ENCODE data around the gene HOXD3. TPM values are rescaled to one million over a fixed set of nuclear protein-coding genes. Genes with fewer than 3 reads are reported as not detected.

The HOXD3 gene
- total RNA-seq, 5 donors from 2014 or later (not counting 1 experiment from before 2014, with no cell fraction given), result 0.44 TPM; not detected in 4

GRCh38 chr2:176193048-176193447 lies 35.9 kb downstream of the HOXD3 start:
- peaks cover 12 to 18% of the 10 kb centered on the region in 2 experiments for H3K4me1 ChIP-seq (ENCODE audit: control insufficient read depth in 1 of 2, extremely low read depth in 1 of 2, insufficient read depth in 2 of 2, low read length in 2 of 2)
- H3K36me3 Mint-ChIP-seq, result no peaks in the 10 kb centered on the region
- ChIA-PET CTCF (no interaction called here), POLR2A (no interaction called here)
- peaks cover 70 to 73% of the 10 kb centered on the region in 2 donors for H3K27me3 Mint-ChIP-seq
- H3K9me3 Mint-ChIP-seq, result no peaks in the 10 kb centered on the region
- no peak for DNase-seq
- H3K9me3 ChIP-seq, result no peaks in the 10 kb centered on the region
- no peaks in the 10 kb centered on the region for H3K36me3 ChIP-seq (ENCODE audit: control insufficient read depth in 2 of 2, extremely low read depth in 1 of 2, insufficient read depth in 1 of 2, low read length in 1 of 2)
- H3K27ac ChIP-seq (ENCODE audit: low read length), result no peak overlapping the region
- H3K4me3 ChIP-seq (ENCODE audit: control insufficient read depth in 1 of 2, extremely low read depth in 1 of 2, low read length in 1 of 2), result no peak overlapping the region
- H3K27ac Mint-ChIP-seq, result no peak overlapping the region
- peaks cover 35 to 44% of the 10 kb centered on the region in 2 experiments for H3K27me3 ChIP-seq (replicated peaks in 1 of 2; ENCODE audit: control insufficient read depth in 2 of 2, extremely low read depth in 1 of 2, insufficient read depth in 2 of 2, low read length in 1 of 2)
- no CpG with 5 or more reads among the region's 1 CpG for WGBS (ENCODE audit: insufficient coverage)
- H3K4me3 Mint-ChIP-seq, result no peak overlapping the region
- no peak for ATAC-seq (replicated peaks in 1 of 4)
- H3K4me1 Mint-ChIP-seq, result peaks cover 9 to 14% (median 12%) of the 10 kb centered on the region in 3 donors

- no peak overlapping the region for H3K4me3 ChIP-seq (ENCODE audit: control insufficient read depth in 1 of 2, extremely low read depth in 1 of 2, low read length in 1 of 2)
- DNase-seq (no peak), ATAC-seq (replicated peaks in 1 of 4) (no peak)
- H3K27ac ChIP-seq (ENCODE audit: low read length), result no peak overlapping the region
- Mint-ChIP-seq H3K27me3 (peaks cover 51 to 55% of the 10 kb centered on the region in 2 donors), H3K27ac (no peak overlapping the region), H3K9me3 (peaks cover 0 to 7% (median 3%) of the 10 kb centered on the region in 3 donors), H3K4me3 (no peak overlapping the region), H3K36me3 (no peaks in the 10 kb centered on the region), H3K4me1 (no peaks in the 10 kb centered on the region)
- ChIA-PET POLR2A (interaction anchor here in 1 of 2 donors (0.6 kb wide), 2 partner anchors 42 to 225 kb away, joined by 3 to 5 read pairs; no protein-coding TSS in a partner anchor), CTCF (interaction anchor here (0.6 kb wide), 2 partner anchors 155 to 223 kb away, joined by 3 read pairs; no protein-coding TSS in a partner anchor)
- H3K4me1 ChIP-seq (ENCODE audit: control insufficient read depth in 1 of 2, extremely low read depth in 1 of 2, insufficient read depth in 2 of 2, low read length in 2 of 2), result no peaks in the 10 kb centered on the region
- no peaks in the 10 kb centered on the region for H3K9me3 ChIP-seq
- no peaks in the 10 kb centered on the region for H3K36me3 ChIP-seq (ENCODE audit: control insufficient read depth in 2 of 2, extremely low read depth in 1 of 2, insufficient read depth in 1 of 2, low read length in 1 of 2)
- H3K27me3 ChIP-seq (replicated peaks in 1 of 2; ENCODE audit: control insufficient read depth in 2 of 2, extremely low read depth in 1 of 2, insufficient read depth in 2 of 2, low read length in 1 of 2), result peaks cover 5 to 32% of the 10 kb centered on the region in 2 experiments
Measured at GRCh38 chr2:176199902-176200301, 42.8 kb downstream of the HOXD3 start.

GRCh38 chr2:176200971-176201370 lies 43.9 kb downstream of the HOXD3 start:
- no peaks in the 10 kb centered on the region for H3K4me1 ChIP-seq (ENCODE audit: control insufficient read depth in 1 of 2, extremely low read depth in 1 of 2, insufficient read depth in 2 of 2, low read length in 2 of 2)
- H3K36me3 ChIP-seq (ENCODE audit: control insufficient read depth in 2 of 2, extremely low read depth in 1 of 2, insufficient read depth in 1 of 2, low read length in 1 of 2), result no peaks in the 10 kb centered on the region
- peaks cover 0 to 11% (median 3%) of the 10 kb centered on the region in 3 donors for H3K9me3 Mint-ChIP-seq
- DNase-seq, result no peak
- peaks cover 44 to 48% of the 10 kb centered on the region in 2 donors for H3K27me3 Mint-ChIP-seq
- no peak for ATAC-seq (replicated peaks in 1 of 4)
- no peak overlapping the region for H3K27ac Mint-ChIP-seq
- H3K36me3 Mint-ChIP-seq, result no peaks in the 10 kb centered on the region
- H3K27ac ChIP-seq (ENCODE audit: low read length), result no peak overlapping the region
- ChIA-PET CTCF (interaction anchor here in 1 of 2 donors (0.5 kb wide), 1 partner anchor 150 kb away, joined by 3 read pairs; no protein-coding TSS in a partner anchor), POLR2A (no interaction called here)
- H3K9me3 ChIP-seq, result no peaks in the 10 kb centered on the region
- 71% methylated on average over 16 of the region's 21 CpGs for WGBS (ENCODE audit: insufficient coverage)
- H3K27me3 ChIP-seq (replicated peaks in 1 of 2; ENCODE audit: control insufficient read depth in 2 of 2, extremely low read depth in 1 of 2, insufficient read depth in 2 of 2, low read length in 1 of 2), result peaks cover 5 to 29% of the 10 kb centered on the region in 2 experiments
- H3K4me3 ChIP-seq (ENCODE audit: control insufficient read depth in 1 of 2, extremely low read depth in 1 of 2, low read length in 1 of 2), result no peak overlapping the region
- H3K4me1 Mint-ChIP-seq, result no peaks in the 10 kb centered on the region
- no peak overlapping the region for H3K4me3 Mint-ChIP-seq

- DNase-seq (no peak), ATAC-seq (replicated peaks in 1 of 4) (no peak)
- H3K36me3 ChIP-seq (ENCODE audit: control insufficient read depth in 2 of 2, extremely low read depth in 1 of 2, insufficient read depth in 1 of 2, low read length in 1 of 2), result no peaks in the 10 kb centered on the region
- no peak overlapping the region for H3K4me3 Mint-ChIP-seq
- no peak overlapping the region for H3K27ac Mint-ChIP-seq
- H3K27ac ChIP-seq (ENCODE audit: low read length), result no peak overlapping the region
- no peak overlapping the region for H3K4me3 ChIP-seq (ENCODE audit: control insufficient read depth in 1 of 2, extremely low read depth in 1 of 2, low read length in 1 of 2)
- H3K27me3 ChIP-seq (replicated peaks in 1 of 2; ENCODE audit: control insufficient read depth in 2 of 2, extremely low read depth in 1 of 2, insufficient read depth in 2 of 2, low read length in 1 of 2), result peaks cover 2 to 24% of the 10 kb centered on the region in 2 experiments
- H3K4me1 Mint-ChIP-seq, result no peaks in the 10 kb centered on the region
- 78% methylated on average over 5 of the region's 7 CpGs for WGBS (ENCODE audit: insufficient coverage)
- no peaks in the 10 kb centered on the region for H3K36me3 Mint-ChIP-seq
- no peaks in the 10 kb centered on the region for H3K4me1 ChIP-seq (ENCODE audit: control insufficient read depth in 1 of 2, extremely low read depth in 1 of 2, insufficient read depth in 2 of 2, low read length in 2 of 2)
- H3K9me3 Mint-ChIP-seq, result peaks cover 0 to 11% (median 3%) of the 10 kb centered on the region in 3 donors
- H3K9me3 ChIP-seq, result no peaks in the 10 kb centered on the region
- ChIA-PET POLR2A (no interaction called here), CTCF (interaction anchor here (0.5 to 1.0 kb wide), 2 partner anchors 22 to 370 kb away, joined by 3 to 4 read pairs; no protein-coding TSS in a partner anchor)
- H3K27me3 Mint-ChIP-seq, result peaks cover 36 to 38% of the 10 kb centered on the region in 2 donors
Measured at GRCh38 chr2:176202491-176202890, 45.4 kb downstream of the HOXD3 start.

- ChIA-PET POLR2A (no interaction called here), CTCF (no interaction called here)
- no peak for ATAC-seq (replicated peaks in 1 of 4)
- H3K36me3 ChIP-seq (ENCODE audit: control insufficient read depth in 2 of 2, extremely low read depth in 1 of 2, insufficient read depth in 1 of 2, low read length in 1 of 2), result no peaks in the 10 kb centered on the region
- H3K27me3 Mint-ChIP-seq, result peaks cover 33 to 34% of the 10 kb centered on the region in 2 donors
- no peak overlapping the region for H3K4me3 ChIP-seq (ENCODE audit: control insufficient read depth in 1 of 2, extremely low read depth in 1 of 2, low read length in 1 of 2)
- peaks cover 2 to 24% of the 10 kb centered on the region in 2 experiments for H3K27me3 ChIP-seq (replicated peaks in 1 of 2; ENCODE audit: control insufficient read depth in 2 of 2, extremely low read depth in 1 of 2, insufficient read depth in 2 of 2, low read length in 1 of 2)
- no peak overlapping the region for H3K4me3 Mint-ChIP-seq
- no peak overlapping the region for H3K27ac ChIP-seq (ENCODE audit: low read length)
- no peaks in the 10 kb centered on the region for H3K9me3 ChIP-seq
- no peaks in the 10 kb centered on the region for H3K4me1 Mint-ChIP-seq
- WGBS (ENCODE audit: insufficient coverage), result 100% methylated on average over 1 of the region's 1 CpG
- H3K36me3 Mint-ChIP-seq, result no peaks in the 10 kb centered on the region
- H3K9me3 Mint-ChIP-seq, result peaks cover 0 to 11% (median 3%) of the 10 kb centered on the region in 3 donors
- no peak overlapping the region for H3K27ac Mint-ChIP-seq
- no peaks in the 10 kb centered on the region for H3K4me1 ChIP-seq (ENCODE audit: control insufficient read depth in 1 of 2, extremely low read depth in 1 of 2, insufficient read depth in 2 of 2, low read length in 2 of 2)
- no peak for DNase-seq
Measured at GRCh38 chr2:176205126-176205525, 48.0 kb downstream of the HOXD3 start.

GRCh38 chr2:176206136-176206535 lies 49.0 kb downstream of the HOXD3 start:
- H3K27ac ChIP-seq (ENCODE audit: low read length), result no peak overlapping the region
- no peak overlapping the region for H3K4me3 ChIP-seq (ENCODE audit: control insufficient read depth in 1 of 2, extremely low read depth in 1 of 2, low read length in 1 of 2)
- H3K9me3 ChIP-seq, result no peaks in the 10 kb centered on the region
- no peaks in the 10 kb centered on the region for H3K4me1 ChIP-seq (ENCODE audit: control insufficient read depth in 1 of 2, extremely low read depth in 1 of 2, insufficient read depth in 2 of 2, low read length in 2 of 2)
- peaks cover 0 to 22% of the 10 kb centered on the region in 2 experiments for H3K27me3 ChIP-seq (replicated peaks in 1 of 2; ENCODE audit: control insufficient read depth in 2 of 2, extremely low read depth in 1 of 2, insufficient read depth in 2 of 2, low read length in 1 of 2)
- DNase-seq (no peak), ATAC-seq (replicated peaks in 1 of 4) (no peak)
- no peaks in the 10 kb centered on the region for H3K36me3 ChIP-seq (ENCODE audit: control insufficient read depth in 2 of 2, extremely low read depth in 1 of 2, insufficient read depth in 1 of 2, low read length in 1 of 2)
- ChIA-PET POLR2A (no interaction called here), CTCF (no interaction called here)
- no peaks in the 10 kb centered on the region for H3K36me3 Mint-ChIP-seq
- peaks cover 36 to 41% of the 10 kb centered on the region in 2 donors for H3K27me3 Mint-ChIP-seq
- no peak overlapping the region for H3K27ac Mint-ChIP-seq
- H3K4me3 Mint-ChIP-seq, result no peak overlapping the region
- 100% methylated on average over 1 of the region's 2 CpGs for WGBS (ENCODE audit: insufficient coverage)
- peaks cover 0 to 11% (median 3%) of the 10 kb centered on the region in 3 donors for H3K9me3 Mint-ChIP-seq
- H3K4me1 Mint-ChIP-seq, result no peaks in the 10 kb centered on the region
